H9 (cell line): Measurements from ENCODE around the gene OSBPL8. TPM values are rescaled to one million over a fixed set of nuclear protein-coding genes. Genes with fewer than 3 reads are reported as not detected.

Experiments used
- DNase-seq: peaks from one replicate; pipeline ENCODE4 v3.0.0-alpha.2; 2017
- H2AFZ ChIP-seq: one replicate; pipeline ENCODE4 v1.6.1; 2013; ENCODE audit warnings: mild to moderate bottlenecking, low read length, control low read depth, moderate library complexity
- H2AK5ac ChIP-seq: 2 replicates; pipeline ENCODE4 v1.6.1; 2013; ENCODE audit warnings: low read length, control low read depth, mixed read lengths; ENCODE audit not compliant: insufficient read length
- H2BK120ac ChIP-seq: one replicate; pipeline ENCODE4 v1.6.1; 2013; ENCODE audit warnings: low read depth, mild to moderate bottlenecking, low read length, control low read depth, inconsistent platforms; ENCODE audit not compliant: poor library complexity, severe bottlenecking
- H2BK12ac ChIP-seq: 2 replicates; pipeline ENCODE4 v1.6.1; 2013; ENCODE audit warnings: low read length, control low read depth, mixed read lengths, low read depth; ENCODE audit not compliant: insufficient read length
- H2BK15ac ChIP-seq: 2 replicates; pipeline ENCODE4 v1.6.1; 2013; ENCODE audit warnings: low read depth, low read length, control low read depth
- H2BK20ac ChIP-seq: one replicate; pipeline ENCODE4 v1.6.1; 2013; ENCODE audit warnings: low read depth, mild to moderate bottlenecking, low read length, control low read depth, inconsistent platforms; ENCODE audit not compliant: poor library complexity, severe bottlenecking
- H2BK5ac ChIP-seq: 2 replicates; pipeline ENCODE4 v1.6.1; 2013; ENCODE audit warnings: low read length, control low read depth, mixed read lengths; ENCODE audit not compliant: insufficient read length
- H3K14ac ChIP-seq: 2 replicates; pipeline ENCODE4 v1.6.1; 2013; ENCODE audit warnings: low read length, control low read depth; ENCODE audit not compliant: insufficient read depth
- H3K18ac ChIP-seq: 2 replicates; pipeline ENCODE4 v1.6.1; 2013; ENCODE audit warnings: low read depth, mild to moderate bottlenecking, mixed read lengths, low read length, control low read depth; ENCODE audit not compliant: insufficient read length
- H3K23ac ChIP-seq: 2 replicates; pipeline ENCODE4 v1.6.1; 2013; ENCODE audit warnings: low read length, control low read depth, mixed read lengths, low read depth; ENCODE audit not compliant: insufficient read length
- H3K23me2 ChIP-seq: 2 replicates; pipeline ENCODE4 v1.6.1; 2013; ENCODE audit warnings: low read depth, mild to moderate bottlenecking, mixed read lengths, low read length, control low read depth; ENCODE audit not compliant: insufficient read length, poor library complexity, severe bottlenecking
- H3K27ac ChIP-seq: 2 replicates; pipeline ENCODE4 v1.5.1; 2013; ENCODE audit warnings: low read length, control low read depth, mixed read lengths, low read depth; ENCODE audit not compliant: insufficient read length
- H3K27me3 ChIP-seq: 2 replicates; pipeline ENCODE4 v1.6.1; 2013; ENCODE audit warnings: low read length, control low read depth, inconsistent platforms; ENCODE audit not compliant: insufficient read depth
- H3K4ac ChIP-seq: 2 replicates; pipeline ENCODE4 v1.6.1; 2013; ENCODE audit warnings: low read depth, mild to moderate bottlenecking, control low read depth, inconsistent platforms, low read length, moderate library complexity
- H3K4me1 ChIP-seq: 2 replicates; pipeline ENCODE4 v1.6.1; 2013; ENCODE audit warnings: low read length, control low read depth, inconsistent platforms; ENCODE audit not compliant: insufficient read depth
- H3K4me2 ChIP-seq: 2 replicates; pipeline ENCODE4 v1.6.1; 2013; ENCODE audit warnings: low read length, control low read depth, mixed read lengths; ENCODE audit not compliant: insufficient read length, insufficient read depth
- H3K56ac ChIP-seq: 2 replicates; pipeline ENCODE4 v1.6.1; 2013; ENCODE audit warnings: low read depth, mild to moderate bottlenecking, mixed read lengths, low read length, control low read depth; ENCODE audit not compliant: insufficient read length
- H3K79me1 ChIP-seq: 2 replicates; pipeline ENCODE4 v1.6.1; 2013; ENCODE audit warnings: low read depth, mild to moderate bottlenecking, moderate library complexity, low read length, control low read depth, inconsistent platforms; ENCODE audit not compliant: insufficient read depth, poor library complexity, severe bottlenecking
- H3K79me2 ChIP-seq: 2 replicates; pipeline ENCODE4 v1.6.1; 2013; ENCODE audit warnings: low read length, control low read depth, inconsistent platforms; ENCODE audit not compliant: insufficient read depth
- H3K9ac ChIP-seq: 2 replicates; pipeline ENCODE4 v1.6.1; 2013; ENCODE audit warnings: low read length, control low read depth, mixed read lengths; ENCODE audit not compliant: insufficient read length; ENCODE audit errors: extremely low read depth
- H3K9me3 ChIP-seq: one replicate; pipeline ENCODE4 v1.6.1; 2013; ENCODE audit warnings: low read depth, low read length, inconsistent platforms; ENCODE audit not compliant: control insufficient read depth
- H3T11ph ChIP-seq: one replicate; pipeline ENCODE4 v1.6.1; 2013; ENCODE audit warnings: mild to moderate bottlenecking, low read length, control low read depth, inconsistent platforms
- H4K20me1 ChIP-seq: one replicate; pipeline ENCODE4 v1.6.1; 2013; ENCODE audit not compliant: control insufficient read depth, insufficient read length, insufficient read depth
- H4K5ac ChIP-seq: 2 replicates; pipeline ENCODE4 v1.6.1; 2013; ENCODE audit warnings: low read depth, mild to moderate bottlenecking, mixed read lengths, low read length, control low read depth; ENCODE audit not compliant: insufficient read length
- H4K8ac ChIP-seq: replicated peaks from 2 replicates; pipeline ENCODE4 v1.6.1; 2013; ENCODE audit warnings: low read length, control low read depth, mixed read lengths, low read depth; ENCODE audit not compliant: insufficient read length
- H4K91ac ChIP-seq: 2 replicates; pipeline ENCODE4 v1.6.1; 2013; ENCODE audit warnings: low read depth, mild to moderate bottlenecking, moderate library complexity, mixed read lengths, low read length, control low read depth; ENCODE audit not compliant: insufficient read length
- H3K27ac Mint-ChIP-seq, 3 experiments: 2 replicates in 2 of 3; 3 replicates in 1 of 3; pipeline ENCODE4 v1.8.0; 2020 to 2021; ENCODE audit warnings: mixed read lengths in 3 of 3, mild to moderate bottlenecking in 1 of 3, moderate library complexity in 1 of 3
- H3K27me3 Mint-ChIP-seq: 2 replicates; pipeline ENCODE4 v1.8.0; 2021; ENCODE audit warnings: low read depth, mild to moderate bottlenecking, moderate library complexity, mixed read lengths
- H3K36me3 Mint-ChIP-seq, 3 experiments: 2 replicates in 2 of 3; 3 replicates in 1 of 3; pipeline ENCODE4 v1.8.0; 2020 to 2021; ENCODE audit warnings: low read depth in 3 of 3, mixed read lengths in 3 of 3; ENCODE audit not compliant: insufficient read depth in 1 of 3
- H3K4me1 Mint-ChIP-seq, 2 experiments: 2 replicates each; pipeline ENCODE4 v1.8.0; 2020; ENCODE audit warnings: mixed read lengths in 2 of 2
- H3K4me3 Mint-ChIP-seq, 2 experiments: 2 replicates in 1 of 2; 3 replicates in 1 of 2; pipeline ENCODE4 v1.8.0; 2020 to 2021; ENCODE audit warnings: mild to moderate bottlenecking in 2 of 2, mixed read lengths in 2 of 2, moderate library complexity in 1 of 2
- H3K9me3 Mint-ChIP-seq, 2 experiments: 2 replicates in 1 of 2; 3 replicates in 1 of 2; pipeline ENCODE4 v1.8.0; 2020; ENCODE audit warnings: mild to moderate bottlenecking in 2 of 2, mixed read lengths in 2 of 2, moderate library complexity in 1 of 2
- CTCF ChIP-seq: fragments of 200-600 bp; sonication (generic); conservative IDR thresholded peaks from 3 replicates; pipeline ENCODE4 v1.8.0; 2021; ENCODE audit warnings: antibody characterized with exemption, mild to moderate bottlenecking
- WGBS: extraction: QIAGEN DNeasy Blood & Tissue Kit; methylation state at CpG from one replicate; pipeline ENCODE4 v1.1.7; 2013; ENCODE audit warnings: missing lambda C conversion rate, low lambda C conversion rate, mixed read lengths; ENCODE audit not compliant: insufficient read length; ENCODE audit errors: extremely low coverage; 5-methylcytosine and 5-hydroxymethylcytosine counted together
- total RNA-seq: library from RNA; stranded (reverse); gene quantifications from 2 replicates; pipeline ENCODE4 v1.2.1, GENCODE V29; 2021

OSBPL8 gene
- total RNA-seq, 1 experiment from 2014 or later: 61.2 TPM

GRCh38 chr12:76562130-76562529 lies 2.6 kb upstream of the OSBPL8 start:
- Histone ChIP-seq H4K20me1 (no peaks in the 10 kb centered on the region), H3K23ac (no peak overlapping the region), H4K91ac (no peak overlapping the region), H4K8ac (no peak overlapping the region), H2BK5ac (no peak overlapping the region), H2BK15ac (no peak overlapping the region), H3K56ac (no peak overlapping the region), H3K27ac (no peak overlapping the region), H2AFZ (no peak overlapping the region), H4K5ac (no peak overlapping the region), H2BK12ac (no peak overlapping the region), H3K14ac (no peak overlapping the region), H3K4ac (no peak overlapping the region), H2BK120ac (no peak overlapping the region), H3K79me2 (peaks cover 2% of the 10 kb centered on the region; the same call in 1 of the 2 replicates), H3K79me1 (no peaks in the 10 kb centered on the region), H3K9ac (no peak overlapping the region), H3K4me2 (no peak overlapping the region), H3K18ac (no peak overlapping the region), H3T11ph (no peak overlapping the region), H3K23me2 (peaks cover 4% of the 10 kb centered on the region), H2AK5ac (no peak overlapping the region), H3K27me3 (no peaks in the 10 kb centered on the region), H3K4me1 (no peaks in the 10 kb centered on the region; the same call in 1 of the 2 replicates), H2BK20ac (no peak overlapping the region), H3K9me3 (no peaks in the 10 kb centered on the region)
- Mint-ChIP-seq H3K4me1 (peaks cover 20 to 22% of the 10 kb centered on the region in 2 experiments), H3K36me3 (no peaks in the 10 kb centered on the region), H3K27me3 (no peaks in the 10 kb centered on the region), H3K9me3 (no peaks in the 10 kb centered on the region), H3K4me3 (no peak overlapping the region), H3K27ac (no peak overlapping the region)
- TF ChIP-seq CTCF: no peak
- no peak for DNase-seq
- WGBS: no CpG with 5 or more reads among the region's 3 CpGs
